ENCODE measurements around the gene MTMR12. TPM values are rescaled to one million over a fixed set of nuclear protein-coding genes. Genes with fewer than 3 reads are reported as not detected.

MTMR12 gene
- total and polyA plus RNA-seq, 3 donors from 2014 or later, result 53.6 to 64.0 (median 59.2) TPM

- TF ChIP-seq POLR2A (IDR thresholded peaks at IDR 0.05) (no peak), CTCF (IDR thresholded peaks at IDR 0.05) (no peak)
- H3K4me3 ChIP-seq, result no peak overlapping the region
- peaks cover 16% of the 10 kb centered on the region for H3K4me1 ChIP-seq
- WGBS, 2 donors, result 94 to 96% methylated on average over 1 of the region's 1 CpG
- no peaks in the 10 kb centered on the region for H3K9me3 ChIP-seq
- no peaks in the 10 kb centered on the region for H3K36me3 ChIP-seq (ENCODE audit: low read depth, missing control alignments)
- H3K27me3 ChIP-seq, result no peaks in the 10 kb centered on the region
- H3K27ac ChIP-seq, result no peak overlapping the region
- intact Hi-C loops (cut with DNase I; ENCODE audit: low total_unique reads), result loop anchor here (10.0 kb wide), 1 partner anchor 369 kb away; no protein-coding TSS in a partner anchor
- DNase-seq, result no peak
These were observed 67.0 kb downstream of the MTMR12 start for GRCh38 chr5:32245742-32246141.

GRCh38 chr5:32244017-32244416 is 68.7 kb downstream of the MTMR12 start:
- no peak for DNase-seq
- H3K36me3 ChIP-seq (ENCODE audit: low read depth, missing control alignments), result no peaks in the 10 kb centered on the region
- intact Hi-C loops (cut with DNase I; ENCODE audit: low total_unique reads), result loop anchor here (10.0 kb wide), 1 partner anchor 371 kb away; no protein-coding TSS in a partner anchor

GRCh38 chr5:32241034-32241783 is 71.5 kb downstream of the MTMR12 start:
- intact Hi-C loops (cut with DNase I; ENCODE audit: low total_unique reads), result loop anchor here (10.0 kb wide), 1 partner anchor 374 kb away; no protein-coding TSS in a partner anchor
- Histone ChIP-seq H3K4me1 (peaks cover 27% of the 10 kb centered on the region), H3K27me3 (no peaks in the 10 kb centered on the region), H3K4me3 (no peak overlapping the region), H3K9me3 (no peaks in the 10 kb centered on the region), H3K36me3 (ENCODE audit: low read depth, missing control alignments) (no peaks in the 10 kb centered on the region), H3K27ac (peak overlapping the region; percentile 35 to 36)
- WGBS, 2 donors, result 48 to 50% methylated on average over 7 of the region's 7 CpGs
- DNase-seq, result peak; percentile 74
- TF ChIP-seq POLR2A (IDR thresholded peaks at IDR 0.05) (no peak), CTCF (IDR thresholded peaks at IDR 0.05) (no peak)

More at GRCh38 chr5:32244017-32244416, 68.7 kb downstream of the MTMR12 start:
- no peaks in the 10 kb centered on the region for H3K9me3 ChIP-seq
- H3K4me3 ChIP-seq, result no peak overlapping the region
- no peak overlapping the region for H3K27ac ChIP-seq
- 94% methylated on average over 6 of the region's 6 CpGs for WGBS, 2 donors
- TF ChIP-seq POLR2A (IDR thresholded peaks at IDR 0.05), result no peak
- TF ChIP-seq CTCF (IDR thresholded peaks at IDR 0.05), result no peak
- no peaks in the 10 kb centered on the region for H3K27me3 ChIP-seq
- peaks cover 27% of the 10 kb centered on the region for H3K4me1 ChIP-seq

- Histone ChIP-seq H3K36me3 (ENCODE audit: low read depth, missing control alignments) (peaks cover under 1% of the 10 kb centered on the region), H3K9me3 (no peaks in the 10 kb centered on the region), H3K27ac (no peak overlapping the region), H3K4me1 (peaks cover 34% of the 10 kb centered on the region), H3K27me3 (no peaks in the 10 kb centered on the region), H3K4me3 (no peak overlapping the region)
- intact Hi-C loops (cut with DNase I; ENCODE audit: low total_unique reads), result loop anchor here (10.0 kb wide), 1 partner anchor 355 kb away; no protein-coding TSS in a partner anchor
- 86 to 93% methylated on average over 5 of the region's 5 CpGs for WGBS, 2 donors
- no peak for DNase-seq
- TF ChIP-seq POLR2A (IDR thresholded peaks at IDR 0.05), result no peak
- no peak for TF ChIP-seq CTCF (IDR thresholded peaks at IDR 0.05)
These were observed 73.4 kb downstream of the MTMR12 start for GRCh38 chr5:32239385-32239784.
